GM12865 (cell line): Measurements from ENCODE around the gene IQCM.
"Not testable (repeated sequence)": the region's sequence is repeated elsewhere in the genome, so short reads cannot be mapped to it uniquely, and the experiment has no call there.

Source experiments
- DNase-seq: peaks from one replicate; pipeline ENCODE4 v3.0.0; 2010; ENCODE audit warnings: low read depth
- H3K4me3 ChIP-seq: 2 replicates; pipeline ENCODE4 v1.5.1; 2011; ENCODE audit warnings: mild to moderate bottlenecking, low read depth, low read length, control low read depth
- TF ChIP-seq, protein P1 (sequence below): IDR thresholded peaks from 2 replicates; pipeline ENCODE4 v1.5.1; 2011; ENCODE audit warnings: low read length, control low read depth, low read depth, inconsistent platforms; ENCODE audit not compliant: insufficient read depth; ENCODE audit errors: missing control alignments

IQCM gene

DNA sequence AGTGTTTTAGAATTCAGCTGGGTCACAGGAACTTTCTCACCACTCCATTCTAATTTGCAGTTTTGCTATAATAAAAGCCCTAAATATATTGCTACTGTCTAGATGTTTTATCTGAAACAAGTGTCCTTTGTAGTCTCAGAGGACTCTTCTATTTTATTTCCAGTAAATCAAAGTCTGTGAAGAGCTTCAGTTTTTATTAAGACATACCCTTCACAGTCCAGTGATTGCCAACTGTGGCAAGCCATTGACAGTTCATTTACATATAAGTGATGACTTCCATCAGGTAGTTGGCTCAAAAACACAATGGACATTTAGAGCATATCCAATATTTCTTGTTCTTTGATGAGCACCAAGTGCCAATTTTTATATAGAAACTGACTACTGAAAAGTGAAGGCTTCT, 466.1 kb downstream of the IQCM start:
- no peak overlapping the region for H3K4me3 ChIP-seq
- TF ChIP-seq, protein P1, sequence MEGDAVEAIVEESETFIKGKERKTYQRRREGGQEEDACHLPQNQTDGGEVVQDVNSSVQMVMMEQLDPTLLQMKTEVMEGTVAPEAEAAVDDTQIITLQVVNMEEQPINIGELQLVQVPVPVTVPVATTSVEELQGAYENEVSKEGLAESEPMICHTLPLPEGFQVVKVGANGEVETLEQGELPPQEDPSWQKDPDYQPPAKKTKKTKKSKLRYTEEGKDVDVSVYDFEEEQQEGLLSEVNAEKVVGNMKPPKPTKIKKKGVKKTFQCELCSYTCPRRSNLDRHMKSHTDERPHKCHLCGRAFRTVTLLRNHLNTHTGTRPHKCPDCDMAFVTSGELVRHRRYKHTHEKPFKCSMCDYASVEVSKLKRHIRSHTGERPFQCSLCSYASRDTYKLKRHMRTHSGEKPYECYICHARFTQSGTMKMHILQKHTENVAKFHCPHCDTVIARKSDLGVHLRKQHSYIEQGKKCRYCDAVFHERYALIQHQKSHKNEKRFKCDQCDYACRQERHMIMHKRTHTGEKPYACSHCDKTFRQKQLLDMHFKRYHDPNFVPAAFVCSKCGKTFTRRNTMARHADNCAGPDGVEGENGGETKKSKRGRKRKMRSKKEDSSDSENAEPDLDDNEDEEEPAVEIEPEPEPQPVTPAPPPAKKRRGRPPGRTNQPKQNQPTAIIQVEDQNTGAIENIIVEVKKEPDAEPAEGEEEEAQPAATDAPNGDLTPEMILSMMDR: no peak
- DNase-seq: no peak

DNA sequence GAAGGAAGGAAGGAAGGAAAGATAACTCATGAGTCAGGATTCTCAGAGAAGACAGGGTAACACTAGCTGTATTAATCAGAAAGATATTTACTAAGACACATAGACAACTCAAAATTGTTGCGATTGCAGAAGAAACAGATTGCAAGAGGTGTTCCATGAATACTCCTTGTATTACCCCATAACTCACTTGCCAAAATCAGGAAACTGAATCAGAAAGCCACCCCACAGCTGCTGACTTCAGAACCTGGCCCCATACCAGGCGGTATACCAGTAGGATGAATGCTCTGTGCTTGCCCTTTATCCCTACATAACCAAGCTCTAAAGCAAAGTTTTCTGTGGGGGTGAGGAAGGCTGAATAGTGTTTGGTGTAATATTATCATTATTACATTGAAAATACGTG, 468.5 kb downstream of the IQCM start:
- TF ChIP-seq, protein P1: no peak
- no peak for DNase-seq
- no peak overlapping the region for H3K4me3 ChIP-seq

DNA sequence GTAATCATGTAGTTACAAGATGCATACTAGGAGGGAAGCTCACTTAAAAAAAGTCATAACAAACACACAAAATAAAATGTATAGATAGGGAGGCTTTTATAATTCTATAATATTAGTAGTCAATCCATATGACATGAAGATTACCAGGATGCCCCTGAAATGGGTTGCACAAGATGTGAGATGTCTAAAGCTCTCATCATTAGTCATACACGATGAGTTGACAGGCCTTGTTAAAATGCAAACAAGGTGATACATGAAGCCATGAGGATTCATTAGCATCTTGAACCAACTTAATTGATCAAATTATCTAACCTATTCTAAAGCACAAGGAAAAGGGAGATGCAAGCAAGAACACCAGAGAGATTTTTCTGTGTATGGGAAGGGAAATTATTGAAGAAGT, 470.2 kb downstream of the IQCM start:
- TF ChIP-seq, protein P1: no peak
- no peak for DNase-seq
- no peak overlapping the region for H3K4me3 ChIP-seq

DNA sequence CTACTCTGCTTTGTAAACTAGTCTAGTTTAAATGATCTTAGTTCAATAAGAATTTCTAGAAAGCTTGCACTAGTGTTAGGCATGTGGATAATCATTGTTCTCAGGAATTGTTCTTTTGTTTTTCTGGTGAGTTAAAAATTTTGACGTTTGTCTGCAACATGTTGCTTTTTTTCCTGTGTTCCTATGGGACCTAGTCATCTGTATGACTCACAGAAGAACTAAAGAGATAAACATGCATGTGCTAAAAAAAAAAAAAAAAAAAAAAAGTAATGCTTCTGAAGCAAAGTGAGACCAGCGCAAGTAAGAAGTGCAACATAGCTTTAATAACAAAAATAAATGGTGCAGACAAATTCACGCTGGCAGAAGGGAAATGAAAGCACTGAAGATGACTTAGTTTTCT, 471.2 kb downstream of the IQCM start:
- H3K4me3 ChIP-seq: no peak overlapping the region
- DNase-seq: no peak
- TF ChIP-seq, protein P1: no peak

DNA sequence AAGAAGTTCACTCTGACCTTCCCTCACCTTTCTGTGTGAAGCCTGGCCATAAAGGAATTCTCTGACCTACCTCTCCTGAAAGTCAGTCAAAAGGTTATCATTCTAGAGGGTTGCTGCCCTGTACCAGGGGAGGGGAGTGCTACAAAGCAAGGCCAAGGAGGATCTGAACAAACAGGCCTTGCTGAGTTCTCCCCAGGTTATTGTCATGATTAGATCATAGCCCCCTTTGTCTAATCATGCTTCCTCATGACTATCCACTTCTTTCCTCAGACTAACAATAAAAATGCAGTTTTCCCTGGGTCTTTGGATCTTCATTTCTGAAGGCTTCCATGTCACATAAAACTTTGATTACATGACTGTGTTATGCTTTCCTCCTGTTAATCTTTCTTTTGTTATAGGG, 472.0 kb downstream of the IQCM start:
- DNase-seq: no peak
- TF ChIP-seq, protein P1: no peak
- no peak overlapping the region for H3K4me3 ChIP-seq

DNA sequence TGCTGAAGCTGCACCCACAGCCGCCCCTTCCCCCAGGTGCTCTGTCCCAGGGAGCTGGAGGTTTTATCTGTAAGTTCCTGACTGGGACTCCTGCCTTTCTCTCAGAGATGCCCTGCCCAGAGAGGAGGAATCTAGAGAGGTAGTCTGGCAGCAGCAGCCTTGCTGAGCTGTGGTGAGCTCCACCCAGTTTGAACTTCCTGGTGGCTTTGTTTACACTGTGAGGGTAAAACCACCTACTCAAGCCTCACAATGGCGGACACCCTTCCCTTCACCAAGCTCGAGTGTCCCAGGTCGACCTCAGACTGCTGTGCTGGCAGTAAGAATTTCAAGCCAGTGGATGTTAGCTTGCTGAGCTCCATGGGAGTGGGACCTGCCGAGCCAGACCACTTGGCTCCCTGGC, 474.5 kb downstream of the IQCM start:
- H3K4me3 ChIP-seq: not testable (repeated sequence)
- peak; percentile 4 for DNase-seq

DNA sequence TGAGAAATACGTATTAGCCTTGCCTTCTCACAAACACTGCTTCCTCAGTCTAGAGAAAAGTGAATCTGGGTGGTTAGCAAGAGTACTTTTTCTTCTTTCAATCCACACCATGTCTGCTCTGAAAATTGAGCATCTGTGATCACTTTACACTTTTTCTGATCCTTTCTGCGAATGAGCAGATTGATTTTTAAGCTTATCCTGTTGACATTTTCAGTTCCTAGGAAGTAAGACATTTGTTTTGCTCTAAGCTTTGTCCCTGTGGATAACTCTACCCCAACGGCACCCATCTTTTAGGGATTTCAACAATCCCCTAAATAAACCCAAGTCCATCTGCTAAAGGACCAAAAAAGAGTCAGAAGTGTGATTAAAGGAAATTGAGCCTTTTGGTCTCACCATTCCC, 487.5 kb downstream of the IQCM start:
- H3K4me3 ChIP-seq: no peak overlapping the region
- TF ChIP-seq, protein P1: no peak
- DNase-seq: no peak

DNA sequence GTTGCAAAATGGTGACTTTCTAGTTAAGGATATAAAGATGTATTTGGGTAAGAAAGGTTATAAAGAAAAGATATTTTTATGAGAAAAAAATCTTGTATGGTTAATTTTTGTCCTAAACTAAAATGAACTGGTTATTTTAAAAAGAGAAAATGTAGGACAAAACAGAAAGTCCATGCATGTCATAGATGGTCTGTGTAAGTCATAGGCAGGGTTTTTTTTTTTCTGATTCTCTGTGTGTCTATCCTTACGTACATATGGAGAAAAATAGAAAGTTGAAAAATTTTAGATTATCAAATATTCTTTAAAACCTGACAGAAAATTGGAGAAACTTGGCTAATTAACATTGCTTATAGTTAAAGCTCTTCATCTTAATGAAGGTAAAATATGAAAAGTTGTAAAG, 493.4 kb downstream of the IQCM start:
- DNase-seq: no peak
- TF ChIP-seq, protein P1: no peak

More for the DNA sequence above, 493.4 kb downstream of the IQCM start:
- H3K4me3 ChIP-seq: no peak overlapping the region
